ENCODE data around the gene AGBL1. TPM values are rescaled to one million over a fixed set of nuclear protein-coding genes. Genes with fewer than 3 reads are reported as not detected.

AGBL1 gene
- total RNA-seq, 3 donors from 2014 or later (not counting 1 experiment from before 2014, with no cell fraction given): not detected

- no peak overlapping the region for H3K27ac Mint-ChIP-seq
- ATAC-seq (no peak), DNase-seq (no peak)
- peaks cover 3 to 5% of the 10 kb centered on the region in 2 donors for H3K9me3 Mint-ChIP-seq
- H3K4me1 Mint-ChIP-seq: no peaks in the 10 kb centered on the region
- no peaks in the 10 kb centered on the region for H3K36me3 ChIP-seq (ENCODE audit: control insufficient read depth, insufficient read depth, low read length)
- H3K4me3 ChIP-seq (ENCODE audit: low read length): no peak overlapping the region
- no peaks in the 10 kb centered on the region for H3K4me1 ChIP-seq (ENCODE audit: control insufficient read depth, insufficient read depth, low read length)
- H3K27me3 ChIP-seq (ENCODE audit: control insufficient read depth, insufficient read depth, low read length): no peaks in the 10 kb centered on the region
- H3K27ac ChIP-seq (ENCODE audit: low read length): no peak overlapping the region
- TF ChIP-seq CTCF (IDR thresholded peaks at IDR 0.05): no peak
- no peaks in the 10 kb centered on the region for H3K27me3 Mint-ChIP-seq (ENCODE audit: low read depth in 2 of 2)
- no peaks in the 10 kb centered on the region for H3K36me3 Mint-ChIP-seq
- intact Hi-C loops (cut with micrococcal nuclease): no loop called here
- H3K4me3 Mint-ChIP-seq: no peak overlapping the region
- 92% methylated on average over 2 of the region's 2 CpGs for WGBS (ENCODE audit: insufficient coverage)
- H3K9me3 ChIP-seq (ENCODE audit: control insufficient read depth, insufficient read depth, low read length): no peaks in the 10 kb centered on the region
Observed at GRCh38 chr15:86852741-86853140, 773.1 kb downstream of the AGBL1 start.

- H3K27me3 ChIP-seq (ENCODE audit: control insufficient read depth, insufficient read depth, low read length): no peaks in the 10 kb centered on the region
- Mint-ChIP-seq H3K9me3 (peaks cover 5 to 6% of the 10 kb centered on the region in 2 donors), H3K27ac (no peak overlapping the region), H3K4me1 (no peaks in the 10 kb centered on the region), H3K36me3 (no peaks in the 10 kb centered on the region), H3K27me3 (ENCODE audit: low read depth in 2 of 2) (no peaks in the 10 kb centered on the region), H3K4me3 (no peak overlapping the region)
- intact Hi-C loops (cut with micrococcal nuclease): no loop called here
- WGBS (ENCODE audit: insufficient coverage): 75% methylated on average over 1 of the region's 1 CpG
- H3K4me3 ChIP-seq (ENCODE audit: low read length): no peak overlapping the region
- H3K27ac ChIP-seq (ENCODE audit: low read length): no peak overlapping the region
- H3K36me3 ChIP-seq (ENCODE audit: control insufficient read depth, insufficient read depth, low read length): no peaks in the 10 kb centered on the region
- H3K9me3 ChIP-seq (ENCODE audit: control insufficient read depth, insufficient read depth, low read length): no peaks in the 10 kb centered on the region
- no peak for ATAC-seq
- no peaks in the 10 kb centered on the region for H3K4me1 ChIP-seq (ENCODE audit: control insufficient read depth, insufficient read depth, low read length)
- no peak for DNase-seq
- TF ChIP-seq CTCF (IDR thresholded peaks at IDR 0.05): no peak
Observed at GRCh38 chr15:86854176-86854575, 774.5 kb downstream of the AGBL1 start.

GRCh38 chr15:86855307-86856291, 775.9 kb downstream of the AGBL1 start:
- no peaks in the 10 kb centered on the region for H3K36me3 ChIP-seq (ENCODE audit: control insufficient read depth, insufficient read depth, low read length)
- Mint-ChIP-seq H3K4me1 (no peaks in the 10 kb centered on the region), H3K9me3 (peaks cover 6 to 7% of the 10 kb centered on the region in 2 donors), H3K27me3 (ENCODE audit: low read depth in 2 of 2) (no peaks in the 10 kb centered on the region), H3K36me3 (no peaks in the 10 kb centered on the region), H3K27ac (no peak overlapping the region), H3K4me3 (no peak overlapping the region)
- no peaks in the 10 kb centered on the region for H3K4me1 ChIP-seq (ENCODE audit: control insufficient read depth, insufficient read depth, low read length)
- ATAC-seq (no peak), DNase-seq (no peak)
- H3K4me3 ChIP-seq (ENCODE audit: low read length): no peak overlapping the region
- intact Hi-C loops (cut with micrococcal nuclease): no loop called here
- TF ChIP-seq CTCF (IDR thresholded peaks at IDR 0.05): no peak
- H3K27ac ChIP-seq (ENCODE audit: low read length): no peak overlapping the region
- H3K9me3 ChIP-seq (ENCODE audit: control insufficient read depth, insufficient read depth, low read length): no peaks in the 10 kb centered on the region
- WGBS (ENCODE audit: insufficient coverage): 82% methylated on average over 8 of the region's 8 CpGs
- no peaks in the 10 kb centered on the region for H3K27me3 ChIP-seq (ENCODE audit: control insufficient read depth, insufficient read depth, low read length)
